Sigmoid colon (tissue), 7 donors: ENCODE measurements around the gene SCAP. TPM values are rescaled to one million over a fixed set of nuclear protein-coding genes. Genes with fewer than 3 reads are reported as not detected.

Source experiments
- DNase-seq: peaks from one replicate; pipeline ENCODE4 v3.0.0-alpha.2; 2019
- H3K27ac ChIP-seq, 4 donors: fragments of 200-600 bp; sonication (generic); one replicate each; pipeline ENCODE4 v1.5.1; 2016 to 2019; ENCODE audit warnings: mild to moderate bottlenecking in 1 of 4
- H3K27me3 ChIP-seq, 3 donors: fragments of 200-600 bp; sonication (generic); one replicate each; pipeline ENCODE4 v1.5.1; 2019; ENCODE audit warnings: mild to moderate bottlenecking in 1 of 3
- H3K36me3 ChIP-seq, 4 donors: fragments of 200-600 bp; sonication (generic); one replicate each; pipeline ENCODE4 v1.5.1; 2016 to 2019
- H3K4me1 ChIP-seq, 4 donors: fragments of 200-600 bp; sonication (generic); one replicate each; pipeline ENCODE4 v1.5.1; 2017 to 2019
- H3K4me3 ChIP-seq, 4 donors: fragments of 200-600 bp; sonication (generic); one replicate each; pipeline ENCODE4 v1.5.1; 2017 to 2019; ENCODE audit warnings: mild to moderate bottlenecking in 2 of 4, moderate library complexity in 1 of 4
- H3K9me3 ChIP-seq, 4 donors: fragments of 200-600 bp in 3 of 4; sonication (generic) in 3 of 4; one replicate each; pipeline versions ENCODE4 v1.5.1 to v1.6.1; 2013 to 2019
- EP300 ChIP-seq, 4 donors: sonication (generic); formaldehyde crosslinking; IDR thresholded peaks; one replicate each; pipeline ENCODE4 v1.6.1; 2017; ENCODE audit warnings: antibody characterized with exemption in 4 of 4
- POLR2A ChIP-seq, 2 donors: fragments of 450-650 bp; IDR thresholded peaks; one replicate each; pipeline ENCODE4 v1.6.1; 2016; ENCODE audit warnings: antibody characterized with exemption in 2 of 2, mild to moderate bottlenecking in 2 of 2, moderate library complexity in 2 of 2
- POLR2AphosphoS5 ChIP-seq, 4 donors: sonication (generic); formaldehyde crosslinking; IDR thresholded peaks; one replicate each; pipeline ENCODE4 v1.6.1; 2017; ENCODE audit warnings: antibody characterized with exemption in 4 of 4
- WGBS, 2 donors: extraction: QIAGEN DNeasy Blood & Tissue Kit; methylation state at CpG; one replicate each; pipeline ENCODE4 v1.1.7; 2013; 5-methylcytosine and 5-hydroxymethylcytosine counted together
- intact Hi-C: fragments of 100-400 bp; cut with DNase I; formaldehyde crosslinking; loops from one replicate; pipeline ENCODE4 v1.15.1; 2023
- polyA plus RNA-seq, 3 donors: library from polyadenylated mRNA; stranded (reverse); fragments of 200-250 nt; gene quantifications; one replicate each; pipeline ENCODE4 v1.2.3, GENCODE V29; 2013
- total RNA-seq, 4 donors: library from RNA; depleted of rRNA; stranded (reverse); fragments of >200 nt; gene quantifications; one replicate each; pipeline ENCODE4 v1.1.0, GENCODE V29; 2016
- TF ChIP-seq, protein P1 (sequence below), 4 experiments: fragments of 450-650 bp in 3 of 4; fragments of 200-600 bp in 1 of 4; IDR thresholded peaks; one replicate each; pipeline ENCODE4 v1.5.1; 2016 to 2019; ENCODE audit warnings: antibody characterized with exemption in 4 of 4, mild to moderate bottlenecking in 3 of 4, moderate library complexity in 2 of 4
- donor health status: healthy with polysubstance abuse.
- donor health status: Bipolar disorder and iron deficiency.
- donor health status: healthy.

SCAP gene
- total and polyA plus RNA-seq, 7 donors, result 10.8 to 81.0 (median 52.3) TPM

- Histone ChIP-seq H3K27ac (no peak overlapping the region), H3K36me3 (peaks cover 25 to 100% (median 81%) of the 10 kb centered on the region in 4 donors), H3K9me3 (no peaks in the 10 kb centered on the region), H3K4me1 (peaks cover 0 to under 1% (median under 1%) of the 10 kb centered on the region in 4 donors), H3K4me3 (no peak overlapping the region), H3K27me3 (no peaks in the 10 kb centered on the region)
- intact Hi-C loops, result loop anchor here (10.0 kb wide), 1 partner anchor 394 kb away; the partner anchor contains the start of gene DHX30
- DNase-seq, result peak; percentile 65
- no peak for TF ChIP-seq POLR2AphosphoS5 (IDR thresholded peaks at IDR 0.05)
- TF ChIP-seq, protein P1, sequence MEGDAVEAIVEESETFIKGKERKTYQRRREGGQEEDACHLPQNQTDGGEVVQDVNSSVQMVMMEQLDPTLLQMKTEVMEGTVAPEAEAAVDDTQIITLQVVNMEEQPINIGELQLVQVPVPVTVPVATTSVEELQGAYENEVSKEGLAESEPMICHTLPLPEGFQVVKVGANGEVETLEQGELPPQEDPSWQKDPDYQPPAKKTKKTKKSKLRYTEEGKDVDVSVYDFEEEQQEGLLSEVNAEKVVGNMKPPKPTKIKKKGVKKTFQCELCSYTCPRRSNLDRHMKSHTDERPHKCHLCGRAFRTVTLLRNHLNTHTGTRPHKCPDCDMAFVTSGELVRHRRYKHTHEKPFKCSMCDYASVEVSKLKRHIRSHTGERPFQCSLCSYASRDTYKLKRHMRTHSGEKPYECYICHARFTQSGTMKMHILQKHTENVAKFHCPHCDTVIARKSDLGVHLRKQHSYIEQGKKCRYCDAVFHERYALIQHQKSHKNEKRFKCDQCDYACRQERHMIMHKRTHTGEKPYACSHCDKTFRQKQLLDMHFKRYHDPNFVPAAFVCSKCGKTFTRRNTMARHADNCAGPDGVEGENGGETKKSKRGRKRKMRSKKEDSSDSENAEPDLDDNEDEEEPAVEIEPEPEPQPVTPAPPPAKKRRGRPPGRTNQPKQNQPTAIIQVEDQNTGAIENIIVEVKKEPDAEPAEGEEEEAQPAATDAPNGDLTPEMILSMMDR (IDR thresholded peaks at IDR 0.05), result no peak
- no peak for TF ChIP-seq EP300 (IDR thresholded peaks at IDR 0.05)
- TF ChIP-seq POLR2A (IDR thresholded peaks at IDR 0.05), result no peak
- 95 to 96% methylated on average over 30 of the region's 30 CpGs for WGBS, 2 donors
Observed at GRCh38 chr3:47410801-47411646, 64.7 kb downstream of the SCAP start.

DNA sequence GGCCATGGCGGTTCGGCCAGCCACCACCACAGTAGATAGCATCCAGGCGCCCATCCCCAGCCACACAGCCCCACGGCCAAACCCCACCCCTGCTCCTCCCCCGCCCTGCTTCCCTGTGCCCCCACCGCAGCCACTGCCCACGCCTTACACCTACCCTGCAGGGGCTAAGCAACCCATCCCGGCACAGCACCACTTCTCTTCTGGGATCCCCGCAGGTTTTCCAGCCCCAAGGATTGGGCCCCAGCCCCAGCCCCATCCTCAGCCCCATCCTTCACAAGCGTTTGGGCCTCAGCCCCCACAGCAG lies 65.4 kb downstream of the SCAP start:
- 72 to 78% methylated on average over 10 of the region's 10 CpGs for WGBS, 2 donors
- peaks cover 0 to 7% (median 6%) of the 10 kb centered on the region in 4 donors for H3K4me1 ChIP-seq
- intact Hi-C loops, result loop anchor here (10.0 kb wide), 1 partner anchor 394 kb away; the partner anchor contains the start of gene DHX30
- no peak overlapping the region for H3K27ac ChIP-seq
- H3K27me3 ChIP-seq, result no peaks in the 10 kb centered on the region
- no peak for DNase-seq
- no peak overlapping the region for H3K4me3 ChIP-seq
- peaks cover 25 to 97% (median 80%) of the 10 kb centered on the region in 4 donors for H3K36me3 ChIP-seq
- no peaks in the 10 kb centered on the region for H3K9me3 ChIP-seq
- TF ChIP-seq POLR2A (IDR thresholded peaks at IDR 0.05), result no peak
- no peak for TF ChIP-seq EP300 (IDR thresholded peaks at IDR 0.05)
- TF ChIP-seq POLR2AphosphoS5 (IDR thresholded peaks at IDR 0.05), result no peak
- TF ChIP-seq, protein P1 (IDR thresholded peaks at IDR 0.05), result no peak

DNA sequence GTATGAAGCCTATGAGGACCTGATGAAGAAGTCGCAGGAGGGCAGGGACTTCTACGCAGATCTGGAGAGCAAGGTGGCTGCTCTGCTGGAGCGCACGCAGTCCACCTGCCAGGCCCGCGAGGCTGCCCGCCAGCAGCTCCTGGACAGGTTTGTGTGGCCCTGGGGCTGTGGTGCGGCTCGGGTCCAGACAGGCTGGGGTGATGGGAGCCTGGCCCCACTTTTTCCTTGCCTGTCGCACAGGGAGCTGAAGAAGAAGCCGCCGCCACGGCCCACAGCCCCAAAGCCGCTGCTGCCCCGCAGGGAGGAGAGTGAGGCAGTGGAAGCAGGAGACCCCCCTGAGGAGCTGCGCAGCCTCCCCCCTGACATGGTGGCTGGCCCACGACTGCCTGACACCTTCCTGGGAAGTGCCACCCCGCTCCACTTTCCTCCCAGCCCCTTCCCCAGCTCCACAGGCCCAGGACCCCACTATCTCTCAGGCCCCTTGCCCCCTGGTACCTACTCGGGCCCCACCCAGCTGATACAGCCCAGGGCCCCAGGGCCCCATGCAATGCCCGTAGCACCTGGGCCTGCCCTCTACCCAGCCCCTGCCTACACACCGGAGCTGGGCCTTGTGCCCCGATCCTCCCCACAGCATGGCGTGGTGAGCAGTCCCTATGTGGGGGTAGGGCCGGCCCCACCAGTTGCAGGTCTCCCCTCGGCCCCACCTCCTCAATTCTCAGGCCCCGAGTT lies 65.9 kb downstream of the SCAP start:
- peaks cover 25 to 92% (median 78%) of the 10 kb centered on the region in 4 donors for H3K36me3 ChIP-seq
- H3K27me3 ChIP-seq, result no peaks in the 10 kb centered on the region
- intact Hi-C loops, result loop anchor here (10.0 kb wide), 1 partner anchor 395 kb away; the partner anchor contains the start of gene DHX30
- peaks cover 0 to 13% (median 12%) of the 10 kb centered on the region in 4 donors for H3K4me1 ChIP-seq
- WGBS, 2 donors, result 94 to 95% methylated on average over 26 of the region's 26 CpGs
- no peak for DNase-seq
- no peak for TF ChIP-seq EP300 (IDR thresholded peaks at IDR 0.05)
- TF ChIP-seq POLR2AphosphoS5 (IDR thresholded peaks at IDR 0.05), result no peak
- TF ChIP-seq, protein P1 (IDR thresholded peaks at IDR 0.05), result no peak
- TF ChIP-seq POLR2A (IDR thresholded peaks at IDR 0.05), result no peak
- no peaks in the 10 kb centered on the region for H3K9me3 ChIP-seq
- H3K4me3 ChIP-seq, result no peak overlapping the region
- H3K27ac ChIP-seq, result no peak overlapping the region

- Histone ChIP-seq H3K27ac (no peak overlapping the region), H3K27me3 (no peaks in the 10 kb centered on the region), H3K36me3 (peaks cover 19 to 86% (median 72%) of the 10 kb centered on the region in 4 donors), H3K4me1 (peaks cover 0 to 18% (median 17%) of the 10 kb centered on the region in 4 donors), H3K9me3 (no peaks in the 10 kb centered on the region), H3K4me3 (no peak overlapping the region)
- no peak for DNase-seq
- 90 to 93% methylated on average over 15 of the region's 15 CpGs for WGBS, 2 donors
- intact Hi-C loops, result no loop called here
- TF ChIP-seq POLR2A (IDR thresholded peaks at IDR 0.05) (no peak), POLR2AphosphoS5 (IDR thresholded peaks at IDR 0.05) (no peak), EP300 (IDR thresholded peaks at IDR 0.05) (no peak)
- TF ChIP-seq, protein P1 (IDR thresholded peaks at IDR 0.05), result no peak
Observed at GRCh38 chr3:47409284-47409683, 66.5 kb downstream of the SCAP start.
